ENCODE results near the gene ACSF3.
A peak's percentile ranks its signal among the peaks of the same experiment; 100 is the strongest.
"Not testable (repeated sequence)": the region's sequence is repeated elsewhere in the genome, so short reads cannot be mapped to it uniquely, and the experiment has no call there.

ACSF3 gene

GRCh38 chr16:89191901-89192185 is 98.2 kb downstream of the ACSF3 start:
- no peak overlapping the region for H3K4me3 ChIP-seq (ENCODE audit: low read length)
- TF ChIP-seq, protein P1, sequence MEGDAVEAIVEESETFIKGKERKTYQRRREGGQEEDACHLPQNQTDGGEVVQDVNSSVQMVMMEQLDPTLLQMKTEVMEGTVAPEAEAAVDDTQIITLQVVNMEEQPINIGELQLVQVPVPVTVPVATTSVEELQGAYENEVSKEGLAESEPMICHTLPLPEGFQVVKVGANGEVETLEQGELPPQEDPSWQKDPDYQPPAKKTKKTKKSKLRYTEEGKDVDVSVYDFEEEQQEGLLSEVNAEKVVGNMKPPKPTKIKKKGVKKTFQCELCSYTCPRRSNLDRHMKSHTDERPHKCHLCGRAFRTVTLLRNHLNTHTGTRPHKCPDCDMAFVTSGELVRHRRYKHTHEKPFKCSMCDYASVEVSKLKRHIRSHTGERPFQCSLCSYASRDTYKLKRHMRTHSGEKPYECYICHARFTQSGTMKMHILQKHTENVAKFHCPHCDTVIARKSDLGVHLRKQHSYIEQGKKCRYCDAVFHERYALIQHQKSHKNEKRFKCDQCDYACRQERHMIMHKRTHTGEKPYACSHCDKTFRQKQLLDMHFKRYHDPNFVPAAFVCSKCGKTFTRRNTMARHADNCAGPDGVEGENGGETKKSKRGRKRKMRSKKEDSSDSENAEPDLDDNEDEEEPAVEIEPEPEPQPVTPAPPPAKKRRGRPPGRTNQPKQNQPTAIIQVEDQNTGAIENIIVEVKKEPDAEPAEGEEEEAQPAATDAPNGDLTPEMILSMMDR (IDR thresholded peaks at IDR 0.05; ENCODE audit: insufficient read depth, low read depth, low read length, missing control alignments): no peak
- no peak for DNase-seq (ENCODE audit: low read depth)

DNA sequence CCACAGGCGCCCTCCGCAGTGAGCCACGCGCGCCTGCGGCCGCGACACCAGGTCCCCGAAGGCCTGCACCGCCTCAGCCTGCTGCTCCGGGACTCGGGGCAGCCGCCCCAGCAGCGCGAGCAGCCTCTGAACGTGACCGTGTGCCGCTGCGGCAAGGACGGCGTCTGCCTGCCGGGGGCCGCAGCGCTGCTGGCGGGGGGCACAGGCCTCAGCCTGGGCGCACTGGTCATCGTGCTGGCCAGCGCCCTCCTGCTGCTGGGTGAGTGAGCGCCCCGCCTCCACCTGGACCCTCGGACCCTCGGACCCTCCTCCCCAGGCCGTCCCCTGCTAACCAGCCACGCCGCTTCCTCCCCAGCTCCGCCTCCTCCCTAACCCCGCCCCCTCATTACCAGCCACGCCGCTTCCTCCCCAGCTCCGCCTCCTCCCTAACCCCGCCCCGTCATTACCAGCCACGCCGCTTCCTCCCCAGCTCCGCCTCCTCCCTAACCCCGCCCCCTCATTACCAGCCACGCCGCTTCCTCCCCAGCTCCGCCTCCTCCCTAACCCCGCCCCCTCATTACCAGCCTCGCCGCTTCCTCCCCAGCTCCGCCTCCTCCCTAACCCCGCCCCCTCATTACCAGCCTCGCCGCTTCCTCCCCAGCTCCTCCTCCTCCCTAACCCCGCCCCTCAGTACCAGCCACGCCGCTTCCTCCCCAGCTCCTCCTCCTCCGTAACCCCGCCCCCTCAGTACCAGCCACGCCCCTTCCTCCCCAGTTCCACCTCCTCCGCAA is 98.7 kb downstream of the ACSF3 start:
- peak; percentile 93 for DNase-seq (ENCODE audit: low read depth)
- H3K4me3 ChIP-seq (ENCODE audit: low read length): not testable (repeated sequence)

GRCh38 chr16:89192956-89193575 is 99.4 kb downstream of the ACSF3 start:
- peak; percentile 78 for DNase-seq (ENCODE audit: low read depth)
- TF ChIP-seq, protein P1 (IDR thresholded peaks at IDR 0.05; ENCODE audit: insufficient read depth, low read depth, low read length, missing control alignments): no peak
- no peak overlapping the region for H3K4me3 ChIP-seq (ENCODE audit: low read length)

GRCh38 chr16:89193576-89194293 is 100.1 kb downstream of the ACSF3 start:
- no peak overlapping the region for H3K4me3 ChIP-seq (ENCODE audit: low read length)
- no peak for DNase-seq (ENCODE audit: low read depth)
- TF ChIP-seq, protein P1 (IDR thresholded peaks at IDR 0.05; ENCODE audit: insufficient read depth, low read depth, low read length, missing control alignments): no peak

DNA sequence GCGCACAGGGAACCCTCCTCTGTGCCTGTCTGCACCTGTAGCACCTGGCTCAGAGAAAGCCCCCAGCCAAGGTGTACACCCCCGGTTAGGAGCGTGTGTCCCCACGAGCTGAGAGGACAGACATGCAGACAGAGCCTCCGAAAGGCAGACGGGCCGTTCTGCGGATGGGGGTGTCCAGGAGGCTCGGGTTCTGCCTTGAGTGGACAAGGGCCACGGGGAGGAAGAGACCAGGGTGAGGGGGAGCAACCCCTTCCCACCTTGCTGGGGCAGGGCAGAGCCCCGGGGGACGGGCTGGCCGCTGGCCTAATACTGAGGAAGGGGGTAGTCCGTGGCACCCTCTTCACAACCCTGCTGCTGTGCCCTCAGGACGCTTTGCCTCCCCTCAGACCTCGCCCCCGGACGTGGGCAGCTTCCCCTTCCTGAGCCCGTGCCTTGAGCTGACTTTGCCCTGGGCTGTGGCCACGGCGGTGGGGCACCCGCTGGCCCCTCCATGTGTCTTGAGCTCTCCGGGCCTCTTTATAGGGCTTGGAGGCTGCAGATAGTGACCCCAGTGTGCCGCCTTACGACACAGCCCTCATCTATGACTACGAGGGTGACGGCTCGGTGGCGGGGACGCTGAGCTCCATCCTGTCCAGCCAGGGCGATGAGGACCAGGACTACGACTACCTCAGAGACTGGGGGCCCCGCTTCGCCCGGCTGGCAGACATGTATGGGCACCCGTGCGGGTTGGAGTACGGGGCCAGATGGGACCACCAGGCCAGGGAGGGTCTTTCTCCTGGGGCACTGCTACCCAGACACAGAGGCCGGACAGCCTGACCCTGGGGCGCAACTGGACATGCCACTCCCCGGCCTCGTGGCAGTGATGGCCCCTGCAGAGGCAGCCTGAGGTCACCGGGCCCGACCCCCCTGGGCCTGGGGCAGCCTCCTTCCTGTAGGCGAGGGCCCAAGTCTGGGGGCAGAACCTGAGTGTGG is 101.0 kb downstream of the ACSF3 start:
- H3K4me3 ChIP-seq (ENCODE audit: low read length): no peak overlapping the region
- TF ChIP-seq, protein P1 (IDR thresholded peaks at IDR 0.05; ENCODE audit: insufficient read depth, low read depth, low read length, missing control alignments): no peak
- DNase-seq (ENCODE audit: low read depth): no peak

DNA sequence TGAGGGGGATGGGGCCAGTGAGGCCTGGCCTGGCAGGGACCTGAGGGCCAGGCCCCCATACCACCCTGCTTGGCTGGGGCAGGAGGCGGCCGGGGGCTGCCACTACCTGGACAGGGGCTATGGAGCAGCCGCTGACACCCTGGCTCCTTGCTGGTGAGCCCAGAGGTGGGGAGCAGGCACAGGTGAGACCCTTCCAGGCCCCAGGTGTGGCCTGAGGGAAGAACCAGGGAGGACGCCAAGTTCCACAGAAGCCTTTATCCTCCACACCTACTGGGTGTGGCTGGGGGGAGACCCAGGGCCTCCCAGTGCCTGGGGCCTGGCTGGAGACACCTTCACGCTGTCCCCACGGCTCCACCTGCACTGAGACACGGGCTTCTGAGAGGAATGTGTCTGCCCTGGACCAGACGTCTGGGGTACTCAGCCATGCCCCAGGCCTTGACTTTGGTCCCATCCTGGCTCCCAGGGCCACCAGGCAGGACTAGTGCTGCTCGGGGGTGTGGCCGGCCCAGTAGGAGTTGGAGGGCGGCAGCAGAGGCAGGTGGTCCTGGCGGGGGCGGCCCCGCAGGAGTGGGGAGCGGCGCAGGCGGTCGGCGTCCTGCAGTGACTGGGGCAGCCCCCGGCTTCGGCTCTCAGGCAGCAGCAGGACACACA is 102.0 kb downstream of the ACSF3 start:
- TF ChIP-seq, protein P1 (IDR thresholded peaks at IDR 0.05; ENCODE audit: insufficient read depth, low read depth, low read length, missing control alignments): no peak
- no peak for DNase-seq (ENCODE audit: low read depth)
- H3K4me3 ChIP-seq (ENCODE audit: low read length): no peak overlapping the region

Data from epithelial cell of esophagus (primary cell).